GM23248 (cell line): Measurements from ENCODE around the gene ABCA1.

Source experiments
- EZH2 ChIP-seq: fragments of 200-600 bp; sonication (generic); IDR thresholded peaks from 2 replicates; pipeline ENCODE4 v1.6.1; 2018; ENCODE audit warnings: antibody characterized with exemption, mild to moderate bottlenecking; ENCODE audit not compliant: insufficient read depth, poor library complexity, severe bottlenecking
- EZH2phosphoT487 ChIP-seq: fragments of 200-600 bp; sonication (generic); IDR thresholded peaks from 2 replicates; pipeline ENCODE4 v1.6.1; 2018; ENCODE audit warnings: antibody characterized with exemption, moderate library complexity, mild to moderate bottlenecking, low read depth; ENCODE audit not compliant: insufficient read depth

DNA sequence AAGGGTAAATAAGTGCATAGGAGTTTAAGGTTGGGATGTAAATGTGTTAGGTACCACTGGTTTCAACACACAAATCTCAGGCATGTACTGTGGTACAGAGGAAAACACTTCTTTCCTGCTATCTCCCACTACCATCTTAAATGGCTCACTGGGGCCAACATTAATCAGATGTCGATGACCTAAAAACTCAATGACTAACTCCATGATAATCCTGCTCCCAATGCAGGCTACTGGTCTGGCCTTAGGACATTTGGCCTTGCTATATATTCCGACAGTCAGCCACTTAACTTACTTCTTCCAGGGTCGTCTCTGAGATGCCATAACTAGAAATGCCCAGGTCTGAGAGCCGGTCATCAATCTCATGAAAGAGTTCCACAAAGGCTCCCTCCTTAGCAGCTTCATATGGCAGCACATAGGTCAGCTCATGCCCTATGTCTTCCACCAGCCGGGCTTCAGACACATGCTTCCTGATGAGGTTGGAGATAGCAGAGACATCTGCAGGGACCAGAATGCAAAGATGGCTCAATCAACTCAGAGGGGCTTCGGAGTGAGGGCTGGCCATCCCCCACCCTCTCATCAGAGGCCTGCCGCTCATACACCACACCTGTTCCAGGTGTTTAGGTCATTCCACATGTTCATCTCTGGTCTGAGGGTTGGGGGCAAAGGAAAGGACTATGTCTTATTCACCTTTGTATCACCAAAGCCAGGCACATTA is 111.9 kb downstream of the ABCA1 start:
- TF ChIP-seq EZH2 (no peak), EZH2phosphoT487 (no peak)
